LNCAP (cell line): ENCODE results near the gene LRTM2.

ENCODE experiments used
- TF ChIP-seq, protein P1 (sequence below): fragments of 450-650 bp; IDR thresholded peaks from 2 replicates; pipeline ENCODE4 v1.5.1; 2017; ENCODE audit warnings: mild to moderate bottlenecking

LRTM2 gene

DNA sequence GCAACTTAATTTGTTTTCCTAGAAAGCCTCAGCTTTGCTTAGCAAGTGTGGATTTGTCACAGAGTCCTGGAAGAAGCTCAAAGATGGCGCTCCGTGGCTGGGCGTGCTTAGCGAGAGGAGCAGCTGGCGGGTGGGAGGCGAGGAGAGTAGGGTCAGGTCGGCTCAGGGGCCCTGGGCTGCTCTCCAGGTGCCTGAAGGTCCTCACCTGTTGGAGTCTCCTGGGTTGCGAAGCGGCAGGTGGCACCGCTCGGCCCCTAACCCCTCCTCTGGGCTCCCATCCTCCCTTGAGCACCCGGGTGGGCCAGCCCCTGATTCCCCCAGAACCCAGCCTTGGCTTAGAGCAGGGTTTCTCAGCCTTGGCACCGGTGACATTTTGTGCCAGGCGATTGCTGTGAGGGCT is 25.1 kb downstream of the LRTM2 start:
- TF ChIP-seq, protein P1, sequence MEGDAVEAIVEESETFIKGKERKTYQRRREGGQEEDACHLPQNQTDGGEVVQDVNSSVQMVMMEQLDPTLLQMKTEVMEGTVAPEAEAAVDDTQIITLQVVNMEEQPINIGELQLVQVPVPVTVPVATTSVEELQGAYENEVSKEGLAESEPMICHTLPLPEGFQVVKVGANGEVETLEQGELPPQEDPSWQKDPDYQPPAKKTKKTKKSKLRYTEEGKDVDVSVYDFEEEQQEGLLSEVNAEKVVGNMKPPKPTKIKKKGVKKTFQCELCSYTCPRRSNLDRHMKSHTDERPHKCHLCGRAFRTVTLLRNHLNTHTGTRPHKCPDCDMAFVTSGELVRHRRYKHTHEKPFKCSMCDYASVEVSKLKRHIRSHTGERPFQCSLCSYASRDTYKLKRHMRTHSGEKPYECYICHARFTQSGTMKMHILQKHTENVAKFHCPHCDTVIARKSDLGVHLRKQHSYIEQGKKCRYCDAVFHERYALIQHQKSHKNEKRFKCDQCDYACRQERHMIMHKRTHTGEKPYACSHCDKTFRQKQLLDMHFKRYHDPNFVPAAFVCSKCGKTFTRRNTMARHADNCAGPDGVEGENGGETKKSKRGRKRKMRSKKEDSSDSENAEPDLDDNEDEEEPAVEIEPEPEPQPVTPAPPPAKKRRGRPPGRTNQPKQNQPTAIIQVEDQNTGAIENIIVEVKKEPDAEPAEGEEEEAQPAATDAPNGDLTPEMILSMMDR = no peak

- TF ChIP-seq, protein P1 = no peak
Observed at GRCh38 chr12:1845886-1846285, 25.5 kb downstream of the LRTM2 start.

GRCh38 chr12:1846421-1847405 is 26.3 kb downstream of the LRTM2 start:
- TF ChIP-seq, protein P1 = no peak

DNA sequence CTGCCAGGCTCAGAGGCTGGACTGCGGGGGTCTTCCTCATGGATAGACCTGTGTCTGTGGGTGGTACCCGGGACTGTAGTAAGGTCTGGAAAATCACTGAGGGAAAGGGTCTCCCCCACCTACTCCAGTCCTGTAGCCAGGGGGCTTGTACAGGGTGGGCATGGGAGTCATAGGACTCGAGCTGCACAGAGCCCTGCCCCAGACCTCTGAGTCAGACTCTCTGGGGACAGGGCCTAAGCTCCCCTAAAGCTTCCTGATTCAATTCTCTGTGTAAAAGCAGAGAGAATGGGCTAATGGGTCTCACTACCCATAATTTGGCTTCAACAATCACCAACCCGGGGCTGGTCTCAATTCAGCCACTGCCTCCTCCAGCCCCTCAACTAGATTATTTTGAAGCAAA is 27.0 kb downstream of the LRTM2 start:
- TF ChIP-seq, protein P1 = no peak

GRCh38 chr12:1848146-1848545 is 27.8 kb downstream of the LRTM2 start:
- TF ChIP-seq, protein P1 = no peak

DNA sequence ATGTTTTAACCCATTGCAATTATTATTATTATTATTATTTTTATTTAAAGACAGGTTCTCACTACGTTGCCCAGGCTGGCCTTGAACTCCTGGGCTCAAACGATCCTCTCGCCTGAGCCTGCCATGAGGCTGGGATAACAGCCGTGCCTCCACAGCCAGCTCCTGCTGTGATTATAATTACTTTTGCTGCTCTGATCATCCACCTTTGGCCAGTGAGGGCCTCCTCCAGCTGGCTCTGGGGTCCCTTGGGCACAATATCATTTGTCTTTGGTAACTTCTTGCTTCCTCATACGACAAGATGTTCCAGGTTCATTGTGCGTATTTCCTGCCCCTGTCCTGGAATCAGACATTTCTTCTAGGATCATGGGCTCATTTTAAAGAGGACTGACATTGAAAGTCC is 28.4 kb downstream of the LRTM2 start:
- TF ChIP-seq, protein P1 = no peak

GRCh38 chr12:1851151-1851701 is 30.9 kb downstream of the LRTM2 start:
- TF ChIP-seq, protein P1 = no peak
